OCI-LY3 (cell line): ENCODE measurements around the gene KLRK1.

Source experiments
- EZH2phosphoT487 ChIP-seq: fragments of 200-600 bp; shearing (Covaris generic); IDR thresholded peaks from 2 replicates; pipeline ENCODE4 v1.6.1; 2018; ENCODE audit warnings: antibody characterized with exemption, mixed run types, low read depth
- TF ChIP-seq, protein P1 (sequence below): fragments of 200-600, 300-600 bp; sonication (generic); IDR thresholded peaks from 2 replicates; pipeline ENCODE4 v1.5.1; 2014; ENCODE audit warnings: antibody characterized with exemption, low read length, low read depth

DNA sequence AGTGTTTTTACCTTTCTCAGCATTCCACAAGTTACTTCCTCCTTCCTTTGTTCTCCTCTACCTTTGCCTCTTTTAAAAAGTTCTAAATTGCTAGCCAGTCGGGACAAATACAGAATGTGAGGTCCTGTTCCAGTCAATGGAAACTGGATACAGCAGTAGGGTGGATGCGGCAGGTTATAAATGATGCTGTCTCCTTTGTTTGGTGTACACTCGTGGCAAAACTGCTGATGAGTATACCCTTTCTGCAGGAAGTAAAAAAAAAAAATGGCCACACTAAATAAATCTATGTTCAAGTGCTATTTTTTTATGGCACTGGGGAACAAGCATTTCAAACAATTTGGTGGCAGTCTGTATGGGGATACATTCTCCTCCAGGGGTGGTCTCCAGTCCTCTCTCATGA lies 27.5 kb downstream of the KLRK1 start:
- TF ChIP-seq, protein P1, sequence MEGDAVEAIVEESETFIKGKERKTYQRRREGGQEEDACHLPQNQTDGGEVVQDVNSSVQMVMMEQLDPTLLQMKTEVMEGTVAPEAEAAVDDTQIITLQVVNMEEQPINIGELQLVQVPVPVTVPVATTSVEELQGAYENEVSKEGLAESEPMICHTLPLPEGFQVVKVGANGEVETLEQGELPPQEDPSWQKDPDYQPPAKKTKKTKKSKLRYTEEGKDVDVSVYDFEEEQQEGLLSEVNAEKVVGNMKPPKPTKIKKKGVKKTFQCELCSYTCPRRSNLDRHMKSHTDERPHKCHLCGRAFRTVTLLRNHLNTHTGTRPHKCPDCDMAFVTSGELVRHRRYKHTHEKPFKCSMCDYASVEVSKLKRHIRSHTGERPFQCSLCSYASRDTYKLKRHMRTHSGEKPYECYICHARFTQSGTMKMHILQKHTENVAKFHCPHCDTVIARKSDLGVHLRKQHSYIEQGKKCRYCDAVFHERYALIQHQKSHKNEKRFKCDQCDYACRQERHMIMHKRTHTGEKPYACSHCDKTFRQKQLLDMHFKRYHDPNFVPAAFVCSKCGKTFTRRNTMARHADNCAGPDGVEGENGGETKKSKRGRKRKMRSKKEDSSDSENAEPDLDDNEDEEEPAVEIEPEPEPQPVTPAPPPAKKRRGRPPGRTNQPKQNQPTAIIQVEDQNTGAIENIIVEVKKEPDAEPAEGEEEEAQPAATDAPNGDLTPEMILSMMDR = no peak
- TF ChIP-seq EZH2phosphoT487 = no peak
